ENCODE measurements around the gene CPPED1.

CPPED1 gene

DNA sequence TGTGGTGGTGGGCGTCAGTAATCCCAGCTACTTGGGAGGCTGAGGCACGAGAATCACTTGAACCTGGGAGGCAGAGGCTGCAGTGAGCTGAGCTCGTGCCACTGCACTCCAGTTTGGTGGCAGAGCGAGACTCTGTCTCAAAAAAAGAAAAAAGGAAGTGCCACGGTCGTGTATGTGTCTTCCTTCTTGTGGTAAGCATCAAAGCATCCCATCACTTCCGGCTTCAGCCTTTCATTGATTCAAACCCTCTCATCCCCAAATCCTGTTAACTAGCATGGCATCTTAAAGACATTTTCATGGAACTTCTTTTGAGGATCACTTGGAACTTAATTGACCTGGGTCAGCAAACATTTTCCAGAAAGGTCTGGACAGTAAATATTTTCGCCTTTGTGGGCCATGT, 126.2 kb downstream of the CPPED1 start:
- DNase-seq = no peak

DNA sequence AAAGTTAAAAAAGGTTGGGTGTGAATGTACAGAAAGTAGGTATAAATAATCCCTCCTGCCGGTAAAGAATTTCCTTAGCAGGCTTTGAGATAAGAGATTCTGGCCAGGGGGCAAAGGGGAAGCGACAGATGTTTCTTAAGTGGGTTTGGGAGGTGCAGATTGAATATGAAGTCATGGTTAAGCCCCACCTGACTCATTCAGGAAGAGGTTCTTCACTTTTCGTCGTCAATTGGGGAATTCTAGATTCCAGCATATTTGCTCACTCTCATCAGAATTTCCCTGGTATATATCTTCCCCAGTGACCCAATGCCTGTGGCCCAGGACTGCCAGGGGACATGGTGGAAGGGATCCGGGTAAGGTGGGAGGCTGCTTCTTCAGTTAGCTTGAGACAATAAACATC, 127.8 kb downstream of the CPPED1 start:
- DNase-seq = no peak

DNA sequence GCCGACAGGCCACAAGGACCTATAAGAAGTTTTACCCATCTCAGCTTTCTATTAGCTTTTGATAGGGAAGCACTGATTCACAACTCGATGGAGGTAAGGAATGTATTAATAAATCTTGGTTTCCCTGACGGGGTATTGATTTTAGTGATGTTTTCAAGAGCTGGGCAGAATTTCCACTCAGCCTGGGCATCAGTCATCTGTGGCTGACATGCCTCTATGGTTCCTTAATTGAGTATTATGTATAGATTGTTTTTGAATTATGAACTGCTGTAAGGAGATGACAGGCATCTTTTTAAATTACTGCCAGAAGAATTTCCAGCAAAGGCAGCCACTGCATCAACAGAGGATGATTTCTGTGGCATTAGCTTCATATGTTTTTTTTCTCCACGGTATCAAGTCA, 128.6 kb downstream of the CPPED1 start:
- DNase-seq = no peak

DNA sequence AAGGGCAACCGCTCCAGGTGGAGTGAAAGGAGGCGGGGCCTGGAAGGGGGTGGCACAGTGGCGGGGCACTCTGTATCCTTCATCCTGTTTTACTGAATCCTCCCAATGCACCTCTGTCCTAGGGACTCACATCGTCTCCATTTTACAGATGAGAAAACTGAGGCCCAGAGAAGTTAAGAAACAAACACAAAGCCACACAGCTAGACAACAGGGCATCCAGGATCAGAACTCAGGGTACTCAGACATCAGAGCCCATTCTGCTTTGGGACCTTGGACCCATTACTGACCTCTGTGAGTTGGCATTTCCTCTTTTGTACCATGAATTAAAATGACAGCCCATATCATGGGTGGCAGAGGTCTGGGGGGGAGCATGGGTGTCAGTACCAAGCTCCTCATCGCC, 129.2 kb downstream of the CPPED1 start:
- no peak for DNase-seq

DNA sequence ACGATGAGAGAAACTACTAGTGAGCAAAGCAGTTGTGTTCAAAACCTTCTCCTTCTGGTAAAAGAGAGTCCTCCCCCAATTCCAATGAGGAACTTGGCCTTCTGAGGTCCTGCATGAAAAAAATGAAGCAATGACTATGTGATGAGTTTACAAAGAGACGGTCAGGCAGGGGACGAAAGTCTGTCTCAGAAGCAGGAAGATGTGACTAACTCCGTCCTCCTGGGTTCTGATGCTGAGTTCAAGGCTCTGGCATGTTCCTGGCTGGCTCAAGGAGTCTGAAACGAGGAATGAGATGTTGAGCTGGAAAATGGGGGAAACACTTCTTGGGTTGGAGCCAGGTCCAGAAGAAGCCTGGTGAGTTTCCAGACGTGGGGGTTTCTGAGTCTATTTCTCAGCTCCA, 129.6 kb downstream of the CPPED1 start:
- DNase-seq = no peak

DNA sequence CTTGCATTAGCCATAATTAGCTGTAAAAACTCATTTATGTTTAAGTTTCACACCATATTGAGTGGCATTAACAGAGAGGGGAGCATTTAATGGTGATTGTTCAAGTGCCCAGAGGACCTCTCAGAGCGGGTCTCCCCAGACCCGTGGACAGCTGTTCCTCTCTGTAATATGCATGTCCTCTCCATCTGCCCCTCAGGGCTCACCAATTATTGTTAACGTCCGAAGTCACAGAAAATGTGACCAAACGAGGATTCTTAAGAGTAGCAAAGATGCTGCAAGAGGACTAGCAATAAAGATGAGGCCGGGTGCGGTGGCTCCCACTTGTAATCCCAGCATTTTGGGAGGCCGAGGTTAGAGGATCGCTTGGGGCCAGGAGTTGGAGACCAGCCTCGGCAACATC, 130.2 kb downstream of the CPPED1 start:
- no peak for DNase-seq

DNA sequence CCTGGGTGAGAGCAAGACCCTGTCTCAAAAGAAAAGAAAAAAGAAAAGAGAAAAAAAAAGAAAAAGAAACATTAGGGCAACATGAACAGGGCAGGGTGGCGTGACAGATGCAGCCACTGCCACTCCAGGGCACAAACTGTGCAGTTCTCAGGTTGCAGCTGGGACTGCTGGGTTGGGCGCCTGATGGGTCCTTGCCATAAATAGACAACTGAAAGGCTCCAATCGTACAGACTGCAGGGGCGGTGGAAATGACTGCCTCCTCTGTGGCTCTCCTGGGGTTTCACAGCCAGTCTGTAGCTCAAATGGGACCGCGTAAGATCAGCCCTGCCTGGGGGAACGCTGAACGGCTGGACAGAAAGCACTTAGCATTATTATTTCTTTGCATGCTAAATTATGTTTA, 130.7 kb downstream of the CPPED1 start:
- no peak for DNase-seq

DNA sequence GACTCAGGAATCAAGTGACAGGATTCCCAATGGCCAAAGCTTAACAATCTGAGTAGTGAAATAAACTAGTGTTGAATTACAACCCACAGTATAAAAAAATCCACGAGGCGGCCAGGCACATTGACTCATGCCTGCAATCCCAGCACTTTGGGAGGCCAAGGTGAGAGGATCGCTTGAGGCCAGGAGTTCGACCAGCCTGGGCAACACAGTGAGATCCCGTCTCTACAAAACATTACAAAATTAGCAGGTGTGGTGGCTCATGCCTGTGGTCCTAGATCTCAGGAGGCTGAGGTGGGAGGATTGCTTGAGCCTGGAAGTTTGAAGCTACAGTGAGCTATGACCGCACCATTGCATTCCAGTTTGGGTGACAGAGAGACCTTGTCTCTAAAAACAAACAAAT, 133.8 kb downstream of the CPPED1 start:
- DNase-seq = no peak

DNA sequence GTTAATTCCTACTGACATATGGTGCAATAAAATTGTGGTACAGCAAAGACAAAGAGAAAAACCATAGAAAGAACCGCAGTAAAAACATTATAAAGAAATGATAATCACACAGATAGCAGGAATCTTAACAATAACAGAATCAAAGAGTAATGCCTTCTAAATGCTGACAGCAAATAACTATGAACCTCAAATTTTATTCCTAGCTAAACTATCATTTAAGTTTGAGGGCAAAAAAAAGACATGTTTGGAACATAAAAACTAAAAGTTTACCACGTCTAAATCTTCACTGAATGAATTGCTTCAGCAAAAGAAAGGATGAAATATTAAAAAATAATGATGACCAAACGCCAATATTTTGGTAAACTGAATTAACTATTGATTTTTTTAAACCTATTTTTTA, 135.8 kb downstream of the CPPED1 start:
- no peak for DNase-seq

DNA sequence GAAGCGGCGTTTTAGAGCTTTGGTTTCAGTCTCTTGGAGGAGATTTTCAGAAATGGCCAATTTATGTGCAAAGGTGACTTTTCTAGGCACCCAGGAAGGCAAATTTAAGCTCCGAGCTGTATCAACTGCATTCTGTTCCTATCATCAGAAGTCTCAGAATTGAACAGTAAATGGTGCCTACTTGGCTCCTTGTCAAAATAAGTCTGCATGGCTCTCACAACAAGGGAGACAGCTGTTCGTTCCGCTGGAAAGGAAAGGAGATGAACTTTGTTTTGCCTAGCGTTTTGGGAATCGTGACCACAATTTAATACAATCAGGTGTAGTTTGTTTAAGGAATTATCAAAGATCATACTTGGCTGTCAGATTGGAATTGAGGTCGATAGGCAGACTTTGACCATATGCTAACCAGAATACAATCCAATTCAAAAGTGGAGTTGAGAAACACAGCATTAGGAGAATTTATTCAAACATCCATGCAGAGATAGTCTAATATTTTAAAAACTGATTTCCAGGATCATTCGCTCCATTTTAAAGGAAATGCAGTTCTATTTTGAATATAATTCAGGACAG, 139.4 kb downstream of the CPPED1 start:
- no peak for DNase-seq

DNA sequence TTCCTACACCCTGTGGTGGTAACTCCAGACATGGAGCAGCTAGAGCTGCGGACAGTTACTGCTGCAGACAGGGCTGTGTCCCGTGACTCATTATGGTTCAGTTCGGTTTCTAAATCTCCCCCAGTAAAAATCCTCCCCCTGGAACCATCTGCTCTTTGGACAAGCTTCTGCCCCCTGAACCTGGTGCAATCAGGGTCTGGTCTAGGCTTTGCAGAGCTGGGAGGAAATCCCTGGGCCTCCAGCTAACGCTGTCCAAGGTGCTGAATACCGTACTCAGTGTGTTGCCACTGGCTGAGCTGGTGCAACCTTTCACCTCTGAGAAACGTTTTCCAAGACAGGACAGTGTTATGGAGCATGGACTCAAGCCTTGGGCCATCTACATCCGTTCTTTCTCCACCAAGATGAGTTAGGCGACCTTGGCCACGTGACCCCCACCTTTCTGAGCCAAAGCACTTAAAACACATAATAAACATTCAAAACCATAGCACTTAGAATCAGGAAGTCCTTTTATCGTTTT, 142.0 kb downstream of the CPPED1 start:
- DNase-seq = no peak

DNA sequence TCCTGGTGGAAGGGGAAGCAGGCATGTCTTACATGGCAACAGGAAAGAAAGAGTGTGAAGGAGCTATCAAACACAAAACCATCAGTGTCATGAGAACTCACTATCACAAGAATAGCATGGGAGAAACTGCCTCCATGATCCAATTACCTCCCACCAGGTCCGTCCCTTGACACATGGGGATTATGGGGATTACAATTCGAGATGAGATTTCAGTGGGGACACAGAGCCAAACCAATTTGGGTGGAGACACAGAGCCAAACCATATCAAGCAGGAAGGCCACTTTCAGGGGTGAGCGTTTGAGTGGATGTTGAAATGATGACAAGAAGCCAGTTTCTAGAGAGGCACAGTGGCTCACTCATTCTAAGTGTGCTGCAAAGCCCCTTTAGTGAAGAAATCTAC, 143.8 kb downstream of the CPPED1 start:
- no peak for DNase-seq

DNA sequence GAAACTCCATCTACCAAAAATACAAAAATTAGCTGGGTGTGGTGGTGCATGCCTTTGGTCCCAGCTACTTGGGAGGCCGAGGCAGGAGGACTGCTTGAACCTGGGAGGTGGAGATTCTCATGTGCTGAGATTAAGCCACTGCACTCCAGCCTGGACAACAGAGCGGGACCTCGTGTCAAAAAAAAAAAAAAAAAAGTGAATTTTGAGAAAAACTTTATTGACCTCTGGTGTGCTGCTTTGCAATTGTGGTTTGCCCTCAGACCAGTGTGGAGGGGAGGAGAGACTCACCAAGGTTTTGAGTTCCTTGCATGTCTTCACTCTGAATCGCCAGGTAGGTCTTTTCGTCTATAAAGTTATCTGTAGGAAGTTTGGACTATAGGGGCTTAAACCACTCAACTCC, 145.2 kb downstream of the CPPED1 start:
- DNase-seq = no peak

DNA sequence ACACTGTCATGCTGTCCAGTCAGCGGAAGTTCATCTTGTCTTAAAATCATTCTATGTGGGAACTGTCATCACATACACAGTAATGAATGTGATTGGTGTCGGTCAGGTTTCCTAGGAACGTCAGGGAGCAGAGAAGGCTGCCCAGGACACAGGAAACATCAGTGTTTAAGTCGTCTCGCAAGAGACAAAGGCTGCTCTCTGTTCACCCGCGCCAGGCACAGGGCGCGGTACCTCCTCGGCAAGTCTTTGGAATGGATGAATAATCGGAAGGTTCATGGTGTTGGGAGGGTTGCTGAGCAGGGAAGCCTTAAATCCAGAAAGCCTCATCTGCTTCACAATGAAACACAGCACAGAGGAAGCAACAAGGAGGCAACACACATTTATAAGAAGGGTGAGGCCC, 148.2 kb downstream of the CPPED1 start:
- DNase-seq = no peak

DNA sequence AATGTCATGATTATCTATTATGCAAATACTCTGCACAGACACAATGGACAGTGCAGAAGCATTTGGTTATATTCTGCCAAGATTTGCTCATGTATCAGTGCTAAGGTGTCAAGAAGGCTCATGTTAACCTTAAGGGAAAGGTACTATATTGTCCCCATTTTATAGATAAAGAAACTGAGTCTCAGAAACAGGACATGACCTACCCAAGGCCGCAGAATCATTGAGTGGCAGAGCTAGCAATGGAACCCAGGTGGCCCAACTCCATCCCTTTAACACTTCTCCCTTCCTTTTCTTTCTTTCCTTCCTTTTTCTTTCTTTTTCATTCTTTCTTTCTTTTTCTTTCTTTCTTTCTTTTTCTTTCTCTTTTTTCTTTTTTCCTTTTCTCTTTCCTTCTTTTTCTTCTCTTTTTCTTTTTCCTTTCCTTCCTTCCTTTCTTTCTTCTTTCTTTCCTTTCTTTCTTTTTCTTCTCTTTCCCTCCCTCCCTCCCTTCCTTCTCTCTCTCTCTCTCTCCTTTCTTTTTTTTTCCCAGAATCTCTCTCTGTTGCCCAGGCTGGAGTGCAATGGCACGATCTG, 149.8 kb downstream of the CPPED1 start:
- no peak for DNase-seq

DNA sequence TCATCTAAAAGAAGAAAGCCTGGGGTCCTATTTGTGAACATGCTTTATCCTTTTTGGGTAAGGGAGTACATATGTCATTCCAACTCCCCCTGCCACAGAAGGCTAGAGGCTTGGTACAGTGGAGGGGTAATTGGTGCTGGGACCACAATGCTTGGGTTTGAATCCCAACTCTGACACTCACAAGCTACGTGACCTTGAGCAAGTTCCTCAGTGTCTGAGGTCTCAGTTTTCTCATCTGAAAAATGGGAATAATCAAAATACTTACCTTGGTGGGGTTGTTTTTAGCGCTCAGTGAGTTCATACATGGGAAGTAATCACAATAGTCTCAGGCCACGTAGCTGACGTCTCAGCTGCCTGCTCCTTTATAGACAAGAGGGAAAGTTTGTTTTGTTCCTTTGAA, 150.8 kb downstream of the CPPED1 start:
- no peak for DNase-seq

DNA sequence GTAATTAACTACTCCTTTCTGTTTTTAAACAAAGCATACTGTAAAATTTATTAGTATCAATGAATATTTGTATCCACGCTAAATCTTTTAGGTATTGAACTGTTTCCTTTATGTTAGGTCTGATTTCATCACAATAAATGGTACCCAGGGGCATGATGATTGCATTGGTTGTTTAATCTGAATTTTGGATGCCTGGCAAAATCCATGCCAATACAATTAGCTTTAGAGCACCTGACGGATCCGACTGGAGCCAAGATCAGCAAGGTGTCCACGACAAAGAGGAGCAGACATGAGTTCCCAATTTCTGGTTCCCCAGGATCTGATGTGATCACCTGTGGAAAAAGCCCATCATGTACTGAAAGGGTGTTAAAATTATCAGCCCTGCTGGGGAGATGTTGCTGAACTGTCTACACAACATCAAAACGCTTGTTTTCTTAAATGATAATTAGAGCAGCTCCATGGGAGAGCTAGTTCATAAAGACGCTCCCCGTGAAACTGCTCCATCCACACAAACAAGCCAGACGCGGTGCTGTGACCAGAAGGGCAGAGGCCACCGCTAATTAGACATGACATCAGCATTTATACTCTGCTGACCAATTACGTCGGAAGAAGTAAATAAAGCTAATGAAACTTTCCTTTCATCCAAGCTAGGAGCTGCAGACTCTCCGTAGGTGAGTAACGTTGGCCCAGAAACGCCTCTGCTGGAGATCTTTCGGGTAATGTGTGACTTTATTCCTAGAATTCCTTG, 151.7 kb downstream of the CPPED1 start:
- no peak for DNase-seq

DNA sequence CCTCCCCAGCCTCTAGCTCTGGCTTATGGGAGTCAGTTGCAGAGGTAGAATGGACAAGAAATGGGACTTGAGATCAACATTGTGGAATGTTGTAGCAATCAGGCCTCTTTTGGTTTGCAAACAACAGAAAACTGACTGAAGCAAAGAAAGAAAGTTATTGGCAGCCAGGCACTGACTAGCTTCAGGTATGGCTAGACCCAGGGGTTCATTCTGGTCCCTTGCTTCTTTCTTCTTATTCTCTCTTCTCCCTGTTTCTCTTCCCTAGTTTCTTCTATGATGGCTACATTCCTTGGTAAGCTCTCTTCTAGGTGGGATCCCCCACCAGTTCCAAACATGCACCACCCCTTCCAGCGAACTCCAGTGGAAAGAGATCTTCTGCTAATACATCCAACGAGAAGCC, 154.3 kb downstream of the CPPED1 start:
- no peak for DNase-seq

DNA sequence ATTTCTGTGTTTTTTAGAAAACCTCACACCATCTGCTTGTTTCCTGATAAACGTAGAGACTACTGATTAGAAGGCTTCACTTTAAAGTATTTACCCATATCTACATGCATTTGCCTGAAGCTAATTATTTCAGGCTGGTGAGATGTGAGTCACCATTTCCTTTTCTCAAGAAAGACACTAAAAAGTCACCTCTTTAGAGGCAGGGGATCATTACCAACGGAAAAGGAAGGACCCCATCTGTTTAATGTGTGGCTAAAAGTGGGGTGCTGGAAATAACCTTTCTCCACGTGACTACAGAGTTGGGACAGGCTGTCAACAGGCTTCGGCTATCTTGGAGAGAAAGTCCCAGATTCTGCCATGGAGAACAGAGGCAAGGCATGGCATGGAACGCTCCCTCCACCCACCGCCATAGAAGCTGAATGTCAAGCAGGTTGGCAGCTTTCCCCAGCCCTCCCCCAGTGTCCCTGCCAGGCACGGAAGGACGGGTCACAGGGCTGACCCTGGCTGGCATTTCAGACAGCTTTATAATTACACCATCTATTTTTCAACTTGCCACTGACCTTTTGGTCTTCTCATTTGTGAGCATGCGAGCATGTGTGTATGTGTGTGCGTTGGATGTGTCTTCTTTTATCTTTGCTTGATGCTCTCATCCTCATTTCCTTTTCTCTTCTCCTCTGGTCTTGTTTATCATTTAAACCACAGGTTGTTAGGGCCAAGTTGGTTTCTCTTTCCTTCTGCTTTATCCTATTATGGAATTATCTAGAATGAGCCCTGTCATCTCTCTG, 157.0 kb downstream of the CPPED1 start:
- DNase-seq = peak; percentile 55

DNA sequence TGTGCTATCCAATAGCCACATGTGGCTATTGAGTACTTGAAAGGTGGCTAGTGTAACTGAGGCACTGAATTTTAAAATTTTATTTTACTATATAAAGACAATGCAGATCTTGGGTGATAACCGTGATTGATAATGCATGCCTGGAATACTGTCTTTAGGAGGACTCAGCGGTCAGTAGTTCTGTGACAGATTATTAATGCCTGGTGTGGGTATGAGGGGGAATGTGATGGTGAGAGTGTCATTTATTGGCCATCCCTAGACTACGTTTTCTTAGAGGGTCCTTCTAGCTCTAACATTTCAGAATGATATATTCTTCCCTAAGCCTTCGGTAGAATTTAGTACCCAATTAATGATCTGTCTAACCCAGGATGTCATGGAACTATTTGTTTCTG, 157.6 kb downstream of the CPPED1 start:
- DNase-seq = no peak

DNA sequence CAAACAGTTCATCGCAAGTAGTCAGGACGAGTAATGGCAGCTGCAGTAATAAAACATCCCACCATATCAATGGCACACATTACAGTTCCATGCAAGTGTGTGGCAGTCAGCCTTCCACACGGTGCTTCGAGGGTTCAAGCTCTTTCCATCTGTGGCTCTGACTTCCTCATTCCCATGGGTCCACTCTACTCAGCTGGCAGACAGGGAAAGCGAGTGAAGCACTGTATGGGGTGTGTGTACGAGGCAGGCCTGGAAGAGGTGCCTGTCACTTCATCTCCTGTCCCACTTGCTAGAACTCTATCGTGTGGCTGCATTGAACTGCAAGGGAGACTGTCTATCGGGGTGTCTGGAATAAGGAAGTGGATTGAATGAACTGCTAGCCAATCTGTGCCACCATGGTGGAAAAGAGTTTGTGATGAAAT, 160.6 kb downstream of the CPPED1 start:
- DNase-seq = no peak

DNA sequence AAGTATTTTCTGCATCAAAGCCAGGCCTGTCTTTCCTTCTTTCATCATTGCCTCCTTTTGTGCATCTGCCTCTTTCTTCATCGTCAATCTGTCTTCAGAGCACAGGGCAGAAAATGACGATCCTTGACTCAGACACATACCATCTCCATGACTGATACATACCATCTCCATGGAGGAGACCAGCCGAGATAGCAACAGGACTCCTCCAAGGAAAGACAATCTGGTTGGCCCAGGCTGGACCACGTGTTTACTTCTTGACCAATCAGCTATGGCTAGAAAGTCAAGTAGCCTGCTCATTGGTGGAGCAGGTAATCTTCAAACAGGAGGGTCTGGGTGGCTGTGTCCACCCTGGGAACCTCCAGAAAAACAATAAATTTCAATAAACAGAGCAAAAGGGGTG, 164.6 kb downstream of the CPPED1 start:
- DNase-seq = no peak

DNA sequence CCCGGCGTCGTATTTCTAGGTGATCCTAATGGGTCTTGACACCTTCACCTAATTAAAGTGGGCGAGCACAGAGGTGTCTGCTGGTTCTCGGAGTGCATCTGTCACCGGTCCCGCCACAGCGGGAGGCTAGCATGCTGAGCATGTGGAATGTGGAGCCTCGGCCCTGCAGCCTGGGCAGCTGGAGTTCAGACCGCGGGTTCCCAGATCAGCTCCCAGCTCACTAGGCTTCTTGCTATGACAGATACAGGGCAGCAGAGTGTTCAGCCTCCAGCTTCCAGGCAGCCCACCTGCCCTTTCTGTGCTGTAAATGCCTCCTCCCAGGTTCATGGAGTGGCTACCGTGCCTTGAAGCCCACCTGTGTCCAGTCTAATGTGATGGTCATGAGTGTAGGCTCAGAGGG, 166.7 kb downstream of the CPPED1 start:
- DNase-seq = no peak

DNA sequence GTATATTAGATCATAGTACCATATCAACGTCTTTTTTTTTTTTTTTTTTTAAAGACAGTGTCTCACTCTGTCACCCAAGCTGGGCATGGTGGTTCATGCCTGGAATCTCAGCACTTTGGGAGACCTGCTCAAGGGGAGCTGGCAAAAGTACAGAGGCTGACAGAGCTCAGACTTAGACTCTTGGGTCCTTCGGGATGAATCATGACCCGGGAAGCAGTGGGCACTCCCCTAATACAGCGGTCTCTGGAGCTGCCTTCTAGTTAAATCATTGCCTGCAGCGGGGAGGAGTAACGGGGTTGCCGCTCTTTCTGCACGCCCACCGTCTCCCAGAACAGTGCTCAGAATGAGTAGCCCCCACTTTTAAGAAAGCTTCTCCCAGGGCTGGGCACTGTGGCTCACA, 174.4 kb downstream of the CPPED1 start:
- no peak for DNase-seq
